NCI-H1105 (cell line): ENCODE data around the gene FRK.
"Not testable (repeated sequence)": the region's sequence is repeated elsewhere in the genome, so short reads cannot be mapped to it uniquely, and the experiment has no call there.

ENCODE experiments used
- DNase-seq: peaks from one replicate; lab custom pipeline; 2025; lab: John Stamatoyannopoulos, UW

The FRK gene, protein sequence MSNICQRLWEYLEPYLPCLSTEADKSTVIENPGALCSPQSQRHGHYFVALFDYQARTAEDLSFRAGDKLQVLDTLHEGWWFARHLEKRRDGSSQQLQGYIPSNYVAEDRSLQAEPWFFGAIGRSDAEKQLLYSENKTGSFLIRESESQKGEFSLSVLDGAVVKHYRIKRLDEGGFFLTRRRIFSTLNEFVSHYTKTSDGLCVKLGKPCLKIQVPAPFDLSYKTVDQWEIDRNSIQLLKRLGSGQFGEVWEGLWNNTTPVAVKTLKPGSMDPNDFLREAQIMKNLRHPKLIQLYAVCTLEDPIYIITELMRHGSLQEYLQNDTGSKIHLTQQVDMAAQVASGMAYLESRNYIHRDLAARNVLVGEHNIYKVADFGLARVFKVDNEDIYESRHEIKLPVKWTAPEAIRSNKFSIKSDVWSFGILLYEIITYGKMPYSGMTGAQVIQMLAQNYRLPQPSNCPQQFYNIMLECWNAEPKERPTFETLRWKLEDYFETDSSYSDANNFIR

DNA sequence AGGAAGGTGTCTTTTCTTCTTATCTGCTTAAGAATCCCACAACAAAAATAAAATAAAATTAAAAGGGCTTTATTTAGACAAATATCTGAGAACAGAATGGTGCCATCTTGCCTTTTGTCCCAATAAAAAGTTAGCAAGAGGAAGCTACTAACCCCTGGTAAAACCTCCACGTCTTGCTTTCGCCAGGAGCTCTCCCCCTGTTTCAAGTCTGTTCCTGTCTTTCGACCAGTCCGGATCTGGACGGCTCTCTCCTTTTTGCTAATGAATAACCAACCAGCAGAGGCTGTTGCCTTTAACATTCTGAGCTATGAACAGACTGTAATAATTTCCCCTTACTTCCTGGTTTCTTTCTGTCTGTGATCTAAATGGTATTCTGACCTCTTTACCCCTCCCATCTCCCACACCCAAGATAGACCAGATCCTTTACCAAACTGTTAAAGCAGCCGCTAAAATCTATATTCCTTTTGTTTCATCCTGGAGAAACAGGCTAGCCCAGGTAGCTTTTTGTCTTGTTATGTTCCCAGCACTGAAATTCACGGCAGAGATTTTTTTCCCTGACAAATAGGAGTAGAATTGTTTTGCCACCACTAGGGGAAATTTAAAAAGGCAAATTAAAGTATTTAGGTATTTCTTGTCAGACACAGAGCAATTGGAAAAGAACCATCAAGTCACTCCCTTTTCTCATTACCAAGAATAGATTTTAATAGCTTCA, at the start of gene FRK:
Gene FRK (minus strand): TSS at position 320 of the 712 bp plus-strand sequence. CDS start 580 bp downstream, outside the sequence.
- DNase-seq = no peak

DNA sequence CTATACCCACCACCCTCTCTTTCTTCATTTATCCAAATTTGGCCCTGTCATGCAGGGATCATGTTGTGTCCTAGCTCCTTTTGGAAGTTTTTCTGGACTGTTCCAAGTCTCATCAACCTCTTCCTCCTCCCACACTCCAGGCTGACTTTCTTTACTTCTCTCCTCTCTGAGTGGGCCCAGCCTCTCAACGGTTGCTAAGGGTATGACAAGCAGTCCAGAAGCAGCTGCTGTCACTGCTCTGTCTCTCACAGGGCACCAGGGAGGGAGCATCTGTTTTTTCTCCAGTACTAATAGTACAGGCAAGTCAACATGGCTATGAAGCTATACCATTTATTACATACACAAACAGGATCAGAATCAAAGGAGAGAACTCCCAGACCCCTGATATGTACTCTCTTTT, 48.1 kb upstream of the FRK start:
- DNase-seq = no peak

DNA sequence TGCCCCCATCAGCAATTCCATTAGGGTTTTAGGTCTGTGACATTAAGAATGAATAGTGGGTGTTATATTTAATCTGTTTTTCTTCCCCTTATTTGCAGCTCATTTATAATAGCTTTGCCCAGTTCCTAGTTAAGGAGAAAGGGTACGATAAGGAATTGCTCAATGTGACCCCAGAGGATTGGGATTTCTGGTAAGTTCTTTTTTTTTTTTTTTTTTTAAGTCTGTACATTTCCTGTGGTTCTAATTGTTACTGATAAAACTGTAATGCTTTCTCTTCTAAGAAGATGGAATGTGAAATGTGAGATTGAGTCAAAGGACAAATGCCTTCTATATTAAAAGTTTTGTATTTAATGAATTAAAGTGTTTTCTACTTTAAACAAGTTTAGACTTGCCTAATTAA, 45.5 kb upstream of the FRK start:
- DNase-seq = no peak

DNA sequence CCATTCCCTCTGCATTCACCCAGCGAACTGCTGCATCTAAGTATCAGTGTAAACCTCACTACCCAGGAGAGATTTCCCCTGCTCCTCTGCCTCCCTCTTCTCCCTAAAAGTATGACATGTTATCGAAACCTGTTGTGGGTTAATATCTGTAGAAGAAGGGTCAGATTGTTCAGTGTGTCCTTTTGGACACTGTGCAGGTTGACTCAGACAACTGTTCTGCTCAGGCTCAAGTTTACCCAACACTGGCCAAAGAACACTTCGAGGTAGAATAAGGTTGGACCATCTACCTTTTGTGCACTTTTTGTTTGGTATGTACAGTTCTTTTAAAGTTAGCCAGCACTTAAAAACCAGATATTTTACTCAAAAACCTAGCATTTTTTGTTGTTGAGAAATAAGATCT, 44.6 kb upstream of the FRK start:
- DNase-seq = no peak

DNA sequence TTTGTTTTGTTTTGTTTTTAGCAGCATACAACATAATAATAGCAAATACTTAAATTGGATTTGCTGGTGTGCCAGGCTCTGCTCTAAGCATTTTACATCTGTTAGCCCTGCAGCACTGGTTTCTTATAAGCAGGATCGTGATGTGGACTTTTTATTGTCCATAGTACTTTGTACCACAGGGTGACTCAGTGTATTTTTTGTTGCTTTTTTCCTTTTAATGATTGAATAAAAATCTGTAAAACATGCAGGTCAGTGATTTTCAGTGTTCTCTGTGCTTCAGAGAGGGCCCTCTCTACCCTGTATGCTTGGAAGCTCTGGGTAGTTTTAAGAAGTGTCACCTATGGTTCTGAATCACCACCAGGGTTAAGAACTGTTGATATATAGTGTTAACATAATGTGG, 43.9 kb upstream of the FRK start:
- no peak for DNase-seq

DNA sequence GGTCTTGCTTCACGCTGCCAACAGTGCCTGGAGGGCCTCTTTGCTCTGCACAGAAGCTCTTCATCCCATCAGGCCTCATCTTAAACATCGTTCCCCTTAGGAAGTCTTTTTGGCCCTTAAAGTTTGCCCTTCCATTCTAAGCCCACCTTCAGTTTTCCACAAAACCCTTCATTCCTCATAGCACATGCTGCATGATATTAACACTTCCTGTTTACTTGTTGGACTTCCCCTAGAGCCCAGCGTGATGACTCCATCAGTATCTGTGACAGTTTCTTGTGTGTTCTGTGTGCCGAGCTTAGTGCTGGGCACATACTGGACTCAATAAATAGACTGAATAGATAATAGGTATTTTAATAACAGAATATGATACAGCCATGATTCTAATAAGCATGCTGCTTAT, 42.2 kb upstream of the FRK start:
- DNase-seq = no peak

DNA sequence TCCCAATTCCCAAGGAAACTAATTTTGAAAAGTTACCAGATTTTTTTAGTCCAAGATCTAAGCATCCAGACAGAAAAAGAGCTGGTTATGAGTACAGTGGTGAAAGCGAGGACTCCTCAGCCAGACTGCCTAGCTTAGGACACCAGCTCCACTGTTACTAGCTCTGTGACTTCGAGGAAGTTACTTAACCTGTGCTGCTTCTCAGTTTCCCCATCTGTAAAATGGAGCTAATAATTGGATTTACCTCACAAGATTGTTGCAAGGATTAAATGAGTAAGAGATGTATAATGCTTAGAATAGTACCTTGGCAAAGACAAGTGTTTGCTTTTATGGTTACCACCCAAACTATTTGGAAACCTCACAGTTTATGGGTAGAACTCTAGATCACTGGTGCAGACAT, 41.1 kb upstream of the FRK start:
- no peak for DNase-seq

DNA sequence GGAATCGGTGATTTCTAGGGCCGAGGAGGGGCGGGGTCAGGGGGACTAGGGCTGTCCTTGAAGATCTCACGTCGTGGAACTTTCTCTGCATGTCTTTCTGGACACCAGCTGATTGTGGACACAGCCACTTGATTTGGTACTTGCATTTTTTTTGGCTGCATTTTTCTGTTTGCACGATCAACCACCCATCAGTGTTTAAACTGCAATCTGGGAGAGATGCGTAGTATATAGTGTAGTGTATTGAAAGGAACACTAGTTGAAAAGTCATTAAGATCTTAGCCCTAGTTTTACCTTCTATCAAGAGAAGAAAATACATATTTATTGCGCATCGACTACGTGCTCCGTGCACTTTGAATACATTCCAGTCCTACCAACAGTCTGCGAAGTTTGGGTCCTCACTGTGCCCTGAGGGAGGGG, 40.6 kb upstream of the FRK start:
- DNase-seq = no peak

DNA sequence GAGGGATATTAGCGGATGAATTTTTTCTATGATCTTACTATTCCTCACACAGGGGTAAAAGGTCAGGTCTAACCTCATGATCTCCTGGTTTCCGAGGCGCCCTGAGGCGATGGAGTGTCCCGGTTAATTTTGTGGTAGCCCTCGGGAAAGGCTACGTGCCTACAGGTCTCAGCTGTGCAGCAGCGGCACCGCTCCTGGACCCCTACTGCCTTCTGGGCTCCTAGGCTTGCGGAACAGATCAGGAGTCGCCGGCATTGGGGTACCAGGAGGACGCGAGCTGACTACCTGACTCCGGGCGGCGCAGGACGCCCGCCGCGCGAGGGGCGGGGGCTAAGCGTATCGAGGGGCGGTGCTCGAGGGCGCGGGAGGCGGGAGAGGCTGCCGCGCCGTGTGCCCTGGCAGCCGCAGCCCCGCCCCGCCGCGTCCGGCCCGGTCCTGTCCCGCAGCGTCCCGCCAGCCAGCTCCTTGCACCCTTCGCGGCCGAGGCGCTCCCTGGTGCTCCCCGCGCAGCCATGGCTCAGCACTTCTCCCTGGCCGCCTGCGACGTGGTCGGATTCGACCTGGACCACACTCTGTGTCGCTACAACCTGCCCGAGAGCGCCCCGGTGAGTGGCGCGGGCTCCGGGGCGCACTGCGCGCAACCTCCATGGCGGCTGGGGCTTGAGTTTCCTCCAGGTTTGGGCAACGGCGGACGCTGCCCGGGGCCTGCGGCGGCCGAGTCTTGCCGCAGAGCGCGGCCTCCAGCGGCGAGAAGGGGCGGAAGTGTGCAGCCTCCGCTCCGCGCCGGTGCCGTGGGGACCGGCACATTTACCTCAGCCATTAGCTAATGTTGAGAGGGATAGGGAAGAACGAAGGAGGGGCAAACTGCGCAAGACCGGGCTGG, 40.0 kb upstream of the FRK start, which contains the start of gene NT5DC1:
Gene NT5DC1 (plus strand): TSS at position 435 of the 883 bp plus-strand sequence. CDS start 78 bp downstream, at position 513.
- DNase-seq = peak; percentile 84

DNA sequence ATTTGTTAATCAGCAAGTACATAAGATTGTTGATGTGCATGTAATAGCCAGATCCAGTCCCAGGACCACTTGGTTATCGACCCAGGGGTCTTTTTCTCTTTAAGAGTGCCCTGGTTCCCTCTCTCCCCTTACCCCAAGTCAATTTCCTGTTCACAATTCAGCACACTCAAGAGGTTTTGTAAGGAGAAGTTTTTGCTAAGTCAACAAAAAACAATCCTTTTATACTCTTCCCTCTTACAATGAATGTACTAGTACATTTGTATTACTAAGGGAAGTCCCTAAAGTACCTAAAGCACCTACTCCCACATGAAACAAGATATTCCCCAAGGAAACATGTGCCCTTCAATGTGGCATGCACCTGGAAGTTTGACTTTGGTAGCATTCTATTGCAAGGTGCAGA, 38.3 kb upstream of the FRK start:
- no peak for DNase-seq

DNA sequence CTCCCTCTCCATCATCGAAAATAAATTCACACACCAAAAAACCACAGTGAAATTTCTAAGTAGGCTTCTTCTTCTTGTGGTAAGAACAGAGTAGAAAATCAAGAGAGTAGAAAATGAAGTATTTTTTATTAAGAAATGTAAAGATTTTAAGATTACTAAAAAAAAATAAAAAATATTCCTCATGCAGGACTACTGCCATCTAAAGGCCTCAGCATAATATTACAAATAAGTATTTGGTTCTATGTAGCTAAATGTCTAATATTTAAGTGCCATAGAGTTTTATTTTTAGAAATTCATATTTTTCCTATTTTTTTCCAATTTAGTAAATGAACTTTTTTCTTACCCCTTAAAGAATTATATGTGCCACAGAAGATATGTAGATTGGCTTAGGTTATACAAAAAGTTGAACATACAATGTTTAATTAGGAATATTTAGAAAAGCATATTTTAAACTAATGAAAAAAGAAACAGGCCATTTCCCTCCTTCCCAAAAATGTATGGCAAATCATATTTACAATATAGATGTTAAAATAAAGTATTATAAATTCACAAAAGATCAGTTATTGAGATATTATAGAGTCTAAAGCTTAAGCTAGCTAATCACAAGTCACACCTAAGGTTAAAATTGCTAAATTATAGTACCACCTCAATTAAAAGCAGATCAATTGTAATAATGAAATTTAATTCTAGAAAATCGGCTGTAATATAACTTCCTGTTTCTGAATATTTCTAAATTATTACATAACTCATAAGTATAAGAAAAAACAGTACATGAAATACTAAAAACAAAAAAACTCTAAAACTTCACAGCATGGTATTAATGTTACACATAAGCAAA, 36.5 kb upstream of the FRK start:
- no peak for DNase-seq

DNA sequence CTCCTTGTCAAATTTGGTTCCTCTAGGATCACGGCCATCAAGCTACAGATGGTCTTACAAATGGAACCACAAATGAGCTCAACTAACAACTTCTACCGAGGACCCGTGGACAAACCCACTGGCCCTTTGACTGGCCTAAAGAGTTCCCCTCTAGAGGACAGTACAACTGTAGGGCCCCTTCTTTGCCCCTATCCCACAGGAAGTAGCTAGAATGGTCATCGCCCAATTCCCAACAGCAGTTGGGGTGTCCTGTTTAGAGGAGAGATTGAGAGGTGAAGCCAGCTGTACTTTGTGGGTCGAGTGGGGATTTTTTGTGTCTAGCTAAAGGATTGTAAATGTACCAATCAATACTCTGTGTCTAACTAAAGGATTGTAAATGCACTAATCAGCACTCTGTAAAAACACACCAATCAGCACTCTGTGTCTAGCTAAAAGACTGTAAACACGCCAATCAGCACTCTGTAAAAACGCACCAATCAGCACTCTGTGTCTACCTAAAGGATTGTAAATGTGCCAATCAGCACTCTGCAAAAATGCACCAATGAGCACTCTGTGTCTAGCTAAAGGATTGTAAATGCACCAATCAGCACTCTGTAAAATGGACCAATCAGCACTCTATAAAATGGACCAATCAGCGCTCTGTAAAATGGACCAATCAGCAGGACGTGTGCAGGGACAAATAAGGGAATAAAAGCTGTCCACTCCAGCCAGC, 35.5 kb upstream of the FRK start:
- not testable (repeated sequence) for DNase-seq

DNA sequence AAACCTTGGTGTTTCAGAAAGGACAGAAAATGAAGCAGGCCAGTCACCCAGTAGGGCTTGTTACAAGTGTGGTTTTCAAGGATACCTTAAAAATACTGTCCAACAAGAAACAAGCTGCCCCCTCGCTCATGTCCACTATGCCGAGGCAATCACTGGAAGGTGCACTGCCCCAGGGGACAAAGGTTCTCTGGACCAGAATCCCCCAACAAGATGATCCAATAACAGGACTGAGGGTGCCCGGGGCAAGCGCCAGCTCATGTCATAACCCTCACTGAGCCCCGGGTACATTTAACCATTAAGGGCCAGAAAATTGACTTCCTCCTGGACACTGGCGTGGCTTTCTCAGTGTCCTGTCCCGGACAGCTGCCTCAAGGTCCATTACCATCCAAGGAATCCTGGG, 33.4 kb upstream of the FRK start:
- DNase-seq = no peak

DNA sequence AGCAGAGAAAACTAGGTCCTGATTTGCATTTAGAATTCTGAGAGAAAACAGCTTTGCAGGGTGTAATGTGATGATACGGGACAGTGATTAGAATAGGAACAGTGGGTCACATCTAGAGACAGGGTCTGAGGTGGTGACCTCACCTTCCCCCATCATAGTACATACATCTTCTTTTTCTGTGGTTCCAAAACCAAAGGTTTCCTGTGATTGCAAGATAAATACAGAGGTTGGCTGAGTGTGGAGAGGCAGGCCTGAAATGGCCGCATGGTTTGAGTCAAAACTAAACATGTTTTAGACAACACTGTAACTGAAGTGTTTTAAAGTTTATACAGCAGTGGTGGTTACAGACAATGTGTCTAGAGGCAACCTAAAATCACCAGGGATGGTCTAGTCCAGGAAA, 29.6 kb upstream of the FRK start:
- no peak for DNase-seq

DNA sequence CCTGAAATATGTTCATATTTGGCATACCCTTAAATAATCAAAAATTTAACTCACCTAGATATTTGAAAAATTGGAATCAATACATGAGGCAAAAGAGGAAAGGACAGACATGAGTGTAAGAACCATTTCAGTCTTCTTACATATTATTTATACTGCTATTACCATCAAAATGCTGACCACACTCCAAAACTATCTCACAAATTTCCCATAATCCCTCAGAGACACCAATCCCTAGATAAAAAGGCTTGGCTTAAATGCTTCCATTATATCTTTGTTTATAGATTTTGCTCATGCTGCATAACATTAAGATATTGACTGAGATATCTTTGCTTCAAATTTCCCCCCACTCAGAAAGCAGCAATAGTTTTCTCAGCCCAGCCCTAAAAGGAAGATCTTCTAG, 28.3 kb upstream of the FRK start:
- no peak for DNase-seq

DNA sequence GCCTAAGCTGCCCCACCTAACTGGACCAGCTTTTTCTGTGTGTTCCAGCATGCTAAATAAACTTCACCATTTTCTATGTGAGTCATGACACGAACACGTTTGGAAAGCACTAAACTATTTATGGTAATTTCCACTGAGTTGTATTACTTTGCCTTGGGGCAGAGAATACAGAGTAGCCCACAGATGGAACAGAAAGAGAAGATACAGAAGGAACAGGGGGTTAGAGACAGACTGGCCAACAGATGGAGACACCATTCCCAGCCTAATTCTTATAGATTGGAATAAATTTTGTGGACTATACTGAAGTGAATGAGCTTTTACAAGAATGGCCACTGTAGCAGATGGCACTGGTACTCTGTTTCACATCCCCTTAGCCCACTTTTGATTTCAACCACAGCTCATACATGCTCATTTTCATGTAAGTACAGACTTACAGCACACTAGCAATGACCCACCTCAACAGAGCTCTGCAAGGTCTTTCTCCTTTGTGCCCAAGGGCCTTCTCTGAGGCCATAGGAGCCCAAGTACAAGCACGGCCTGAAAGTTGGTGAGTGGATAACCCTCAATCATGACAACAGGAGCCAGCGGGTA, 26.8 kb upstream of the FRK start:
- no peak for DNase-seq

DNA sequence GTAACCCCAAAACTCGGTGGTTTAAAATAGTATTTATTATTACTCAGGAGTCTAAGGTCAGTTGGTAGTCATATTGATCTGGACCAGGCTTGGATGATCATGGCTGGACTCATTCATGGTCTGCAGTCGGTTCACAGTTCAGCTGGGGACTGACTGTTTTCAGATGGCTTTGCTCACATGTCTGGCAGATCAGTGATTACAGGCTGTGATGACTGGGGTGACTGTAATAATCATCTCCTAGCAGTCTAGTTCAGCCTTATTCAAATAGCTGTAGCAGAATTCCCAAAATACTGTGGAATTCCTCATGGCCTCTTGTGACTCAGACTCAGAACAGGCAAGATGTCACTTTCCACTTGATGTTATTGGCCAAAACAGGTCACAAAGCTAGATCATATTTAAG, 23.6 kb upstream of the FRK start:
- no peak for DNase-seq

DNA sequence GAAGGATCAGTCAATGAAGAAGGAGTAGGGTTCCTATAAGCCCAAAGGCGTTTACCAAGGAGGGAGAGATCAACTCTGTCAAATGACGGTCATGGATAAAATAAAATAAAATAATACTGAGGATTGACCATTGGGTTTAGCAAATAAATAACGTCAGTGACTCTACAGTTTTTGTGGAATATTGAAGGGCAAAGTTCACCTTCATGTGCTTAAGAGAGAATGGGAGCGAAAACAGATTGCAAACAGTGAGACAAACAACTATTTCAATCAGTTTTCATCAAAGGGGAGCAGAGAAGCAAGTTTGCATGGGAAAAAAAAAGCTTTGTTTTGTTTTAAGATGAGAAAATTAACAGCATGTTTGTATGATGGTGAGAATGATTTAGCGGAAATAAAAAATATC, 22.4 kb upstream of the FRK start:
- no peak for DNase-seq

DNA sequence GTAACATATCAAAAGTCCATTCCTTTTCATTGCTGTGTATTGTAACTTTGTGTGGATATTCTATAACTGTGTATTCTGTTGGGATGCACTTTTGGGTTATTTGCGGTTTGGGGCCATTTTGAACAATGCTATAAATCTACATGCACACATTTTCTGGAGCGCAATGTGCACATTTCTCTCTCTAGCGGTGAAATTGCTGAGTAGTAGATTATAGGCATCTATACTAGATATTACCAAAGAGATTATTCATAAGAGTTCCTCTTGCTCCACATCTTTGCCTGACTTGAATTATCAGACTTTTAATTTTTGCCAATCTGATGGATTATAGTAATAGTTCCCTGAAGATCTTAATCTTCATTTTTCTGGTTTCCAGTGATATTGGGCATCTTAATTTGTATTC, 18.3 kb upstream of the FRK start:
- no peak for DNase-seq

DNA sequence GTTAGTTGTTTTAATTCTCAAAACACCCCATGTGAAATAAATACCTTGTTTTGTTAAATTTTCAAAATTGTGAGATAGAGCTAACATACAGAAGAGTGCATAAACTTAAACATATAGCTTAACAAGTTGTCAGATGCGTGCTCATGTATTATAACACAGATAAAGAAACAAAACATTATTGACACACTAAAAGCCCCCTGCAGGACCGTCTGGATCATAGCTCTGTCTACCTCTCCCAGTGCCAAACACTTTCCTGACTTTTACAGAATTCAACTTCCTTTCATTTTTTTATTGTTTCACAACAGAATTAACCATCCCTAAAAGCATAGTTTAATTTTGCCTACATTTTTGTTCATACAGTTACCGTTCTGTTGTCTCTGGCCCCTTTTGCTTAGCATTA, 17.8 kb upstream of the FRK start:
- DNase-seq = no peak
